Thyroid gland (tissue), 4 donors: Measurements from ENCODE around the gene AJAP1.

Experiments used
- POLR2A ChIP-seq, 2 donors: fragments of 450-650 bp; IDR thresholded peaks; one replicate each; pipeline ENCODE4 v1.6.1; 2017; ENCODE audit warnings: antibody characterized with exemption in 2 of 2, mild to moderate bottlenecking in 2 of 2, moderate library complexity in 1 of 2
- TF ChIP-seq, protein P1 (sequence below), 6 experiments: fragments of 200-600 bp in 3 of 6; fragments of 450-650 bp in 3 of 6; sonication (generic) in 3 of 6; IDR thresholded peaks; one replicate each; pipeline ENCODE4 v1.5.1; 2016 to 2019; ENCODE audit warnings: antibody characterized with exemption in 6 of 6, mild to moderate bottlenecking in 2 of 6, inconsistent platforms in 1 of 6, moderate library complexity in 1 of 6

- TF ChIP-seq, protein P1, sequence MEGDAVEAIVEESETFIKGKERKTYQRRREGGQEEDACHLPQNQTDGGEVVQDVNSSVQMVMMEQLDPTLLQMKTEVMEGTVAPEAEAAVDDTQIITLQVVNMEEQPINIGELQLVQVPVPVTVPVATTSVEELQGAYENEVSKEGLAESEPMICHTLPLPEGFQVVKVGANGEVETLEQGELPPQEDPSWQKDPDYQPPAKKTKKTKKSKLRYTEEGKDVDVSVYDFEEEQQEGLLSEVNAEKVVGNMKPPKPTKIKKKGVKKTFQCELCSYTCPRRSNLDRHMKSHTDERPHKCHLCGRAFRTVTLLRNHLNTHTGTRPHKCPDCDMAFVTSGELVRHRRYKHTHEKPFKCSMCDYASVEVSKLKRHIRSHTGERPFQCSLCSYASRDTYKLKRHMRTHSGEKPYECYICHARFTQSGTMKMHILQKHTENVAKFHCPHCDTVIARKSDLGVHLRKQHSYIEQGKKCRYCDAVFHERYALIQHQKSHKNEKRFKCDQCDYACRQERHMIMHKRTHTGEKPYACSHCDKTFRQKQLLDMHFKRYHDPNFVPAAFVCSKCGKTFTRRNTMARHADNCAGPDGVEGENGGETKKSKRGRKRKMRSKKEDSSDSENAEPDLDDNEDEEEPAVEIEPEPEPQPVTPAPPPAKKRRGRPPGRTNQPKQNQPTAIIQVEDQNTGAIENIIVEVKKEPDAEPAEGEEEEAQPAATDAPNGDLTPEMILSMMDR (IDR thresholded peaks at IDR 0.05) = no peak
- no peak for TF ChIP-seq POLR2A (IDR thresholded peaks at IDR 0.05)
These were observed 81.8 kb downstream of the AJAP1 start for GRCh38 chr1:4736254-4736653.
